ENCODE results near the gene PCCA.
"Not testable (repeated sequence)": the region's sequence is repeated elsewhere in the genome, so short reads cannot be mapped to it uniquely, and the experiment has no call there.

Gene PCCA

GRCh38 chr13:100363285-100363711, 274.4 kb downstream of the PCCA start:
- CTCF ChIA-PET: no interaction called here
- TF ChIP-seq SP1 (IDR thresholded peaks at IDR 0.05): no peak
- TF ChIP-seq PKNOX1 (IDR thresholded peaks at IDR 0.05): no peak
- TF ChIP-seq FOXM1 (IDR thresholded peaks at IDR 0.05; ENCODE audit: borderline replicate concordance): no peak
- TF ChIP-seq BHLHE40 (IDR thresholded peaks at IDR 0.05; ENCODE audit: borderline replicate concordance): no peak
- TF ChIP-seq TARDBP (IDR thresholded peaks at IDR 0.05): no peak
- no peak for TF ChIP-seq LEF1 (IDR thresholded peaks at IDR 0.05; ENCODE audit: borderline replicate concordance)
- TF ChIP-seq HDGF (IDR thresholded peaks at IDR 0.05; ENCODE audit: borderline replicate concordance): no peak
- TF ChIP-seq SUZ12 (IDR thresholded peaks at IDR 0.05): no peak
- TF ChIP-seq NFRKB (IDR thresholded peaks at IDR 0.05): no peak
- TF ChIP-seq ELF4 (IDR thresholded peaks at IDR 0.05): no peak
- no peak for DNase-seq (ENCODE audit: extremely low spot score)
- POLR2A ChIA-PET: no interaction called here

- ChIA-PET CTCF (no interaction called here), POLR2A (no interaction called here)
- TF ChIP-seq HDGF (IDR thresholded peaks at IDR 0.05; ENCODE audit: borderline replicate concordance) (no peak), ELF4 (IDR thresholded peaks at IDR 0.05) (no peak), TARDBP (IDR thresholded peaks at IDR 0.05) (no peak), CTBP1 (IDR thresholded peaks at IDR 0.05; ENCODE audit: borderline replicate concordance) (peak; percentile 64; the same call in 1 of the 2 replicates), ARNT (IDR thresholded peaks at IDR 0.05) (no peak), LEF1 (IDR thresholded peaks at IDR 0.05; ENCODE audit: borderline replicate concordance) (no peak), FOXA1 (IDR thresholded peaks at IDR 0.05) (0 out of 2 replicates have a peak, but pooled peaks have one; percentile 33)
- no peak for DNase-seq (ENCODE audit: extremely low spot score)
These were observed 275.0 kb downstream of the PCCA start for GRCh38 chr13:100363874-100364273.

GRCh38 chr13:100364591-100364990, 275.7 kb downstream of the PCCA start:
- TF ChIP-seq HDGF (IDR thresholded peaks at IDR 0.05; ENCODE audit: borderline replicate concordance): no peak
- TF ChIP-seq PKNOX1 (IDR thresholded peaks at IDR 0.05): no peak
- no peak for TF ChIP-seq SP1 (IDR thresholded peaks at IDR 0.05)
- no peak for TF ChIP-seq ZNF384 (IDR thresholded peaks at IDR 0.05)
- no peak for TF ChIP-seq CTBP1 (IDR thresholded peaks at IDR 0.05; ENCODE audit: borderline replicate concordance)
- TF ChIP-seq FOXA1 (IDR thresholded peaks at IDR 0.05): no peak
- no peak for TF ChIP-seq LEF1 (IDR thresholded peaks at IDR 0.05; ENCODE audit: borderline replicate concordance)
- TF ChIP-seq L3MBTL2 (conservative IDR thresholded peaks at IDR 0.05): no peak
- TF ChIP-seq ARNT (IDR thresholded peaks at IDR 0.05): no peak
- TF ChIP-seq TARDBP (IDR thresholded peaks at IDR 0.05): no peak
- no peak for TF ChIP-seq NFRKB (IDR thresholded peaks at IDR 0.05)
- no peak for TF ChIP-seq ELF4 (IDR thresholded peaks at IDR 0.05)
- TF ChIP-seq FOXM1 (IDR thresholded peaks at IDR 0.05; ENCODE audit: borderline replicate concordance): no peak
- TF ChIP-seq SUZ12 (IDR thresholded peaks at IDR 0.05): no peak
- no peak for TF ChIP-seq BHLHE40 (IDR thresholded peaks at IDR 0.05; ENCODE audit: borderline replicate concordance)
- TF ChIP-seq FOXK2 (IDR thresholded peaks at IDR 0.05): no peak
- POLR2A ChIA-PET: no interaction called here
- no peak for DNase-seq (ENCODE audit: extremely low spot score)
- CTCF ChIA-PET: no interaction called here

GRCh38 chr13:100365680-100366079, 276.8 kb downstream of the PCCA start:
- POLR2A ChIA-PET: no interaction called here
- CTCF ChIA-PET: no interaction called here
- no peak for DNase-seq (ENCODE audit: extremely low spot score)
- TF ChIP-seq LEF1 (IDR thresholded peaks at IDR 0.05; ENCODE audit: borderline replicate concordance) (no peak), FOXK2 (IDR thresholded peaks at IDR 0.05) (no peak)

- TF ChIP-seq CTBP1 (IDR thresholded peaks at IDR 0.05; ENCODE audit: borderline replicate concordance) (no peak), ARNT (IDR thresholded peaks at IDR 0.05) (no peak)
- no peak for DNase-seq (ENCODE audit: extremely low spot score)
- CTCF ChIA-PET: no interaction called here
- POLR2A ChIA-PET: no interaction called here
These were observed 289.6 kb downstream of the PCCA start for GRCh38 chr13:100378533-100378932.

GRCh38 chr13:100381595-100382224, 292.8 kb downstream of the PCCA start:
- no peak for TF ChIP-seq NFRKB (IDR thresholded peaks at IDR 0.05)
- no peak for TF ChIP-seq ARNT (IDR thresholded peaks at IDR 0.05)
- TF ChIP-seq HDGF (IDR thresholded peaks at IDR 0.05; ENCODE audit: borderline replicate concordance): no peak
- POLR2A ChIA-PET: no interaction called here
- CTCF ChIA-PET: no interaction called here
- DNase-seq (ENCODE audit: extremely low spot score): no peak

- no peak for DNase-seq (ENCODE audit: extremely low spot score)
- ChIA-PET CTCF (no interaction called here), POLR2A (no interaction called here)
- TF ChIP-seq LEF1 (IDR thresholded peaks at IDR 0.05; ENCODE audit: borderline replicate concordance) (no peak), BHLHE40 (IDR thresholded peaks at IDR 0.05; ENCODE audit: borderline replicate concordance) (no peak)
These were observed 293.9 kb downstream of the PCCA start for GRCh38 chr13:100382785-100383184.

- no peak for DNase-seq (ENCODE audit: extremely low spot score)
- ChIA-PET CTCF (no interaction called here), POLR2A (no interaction called here)
- no peak for TF ChIP-seq NFRKB (IDR thresholded peaks at IDR 0.05)
- TF ChIP-seq SUZ12 (IDR thresholded peaks at IDR 0.05): no peak
- no peak for TF ChIP-seq HDGF (IDR thresholded peaks at IDR 0.05; ENCODE audit: borderline replicate concordance)
- no peak for TF ChIP-seq FOXA1 (IDR thresholded peaks at IDR 0.05)
- no peak for TF ChIP-seq SP1 (IDR thresholded peaks at IDR 0.05)
- no peak for TF ChIP-seq L3MBTL2 (conservative IDR thresholded peaks at IDR 0.05)
- no peak for TF ChIP-seq FOXK2 (IDR thresholded peaks at IDR 0.05)
- TF ChIP-seq ARNT (IDR thresholded peaks at IDR 0.05): no peak
- TF ChIP-seq CTBP1 (IDR thresholded peaks at IDR 0.05; ENCODE audit: borderline replicate concordance): no peak
- TF ChIP-seq PKNOX1 (IDR thresholded peaks at IDR 0.05): no peak
- no peak for TF ChIP-seq LEF1 (IDR thresholded peaks at IDR 0.05; ENCODE audit: borderline replicate concordance)
- TF ChIP-seq ELF4 (IDR thresholded peaks at IDR 0.05): no peak
- TF ChIP-seq TARDBP (IDR thresholded peaks at IDR 0.05): no peak
These were observed 298.5 kb downstream of the PCCA start for GRCh38 chr13:100387416-100387815.

- POLR2A ChIA-PET; CTCF ChIA-PET; DNase-seq (ENCODE audit: extremely low spot score): not testable (repeated sequence)
These were observed 299.3 kb downstream of the PCCA start for GRCh38 chr13:100388150-100388549.
